HUES6 (cell line): ENCODE measurements around the gene WWOX.

ENCODE experiments used
- H3K27ac ChIP-seq: 2 replicates; pipeline ENCODE4 v1.7.0; 2013; ENCODE audit warnings: low read depth, mild to moderate bottlenecking, low read length, inconsistent platforms
- H3K27me3 ChIP-seq: 2 replicates; pipeline ENCODE4 v1.6.1; 2013; ENCODE audit warnings: low read length; ENCODE audit not compliant: control insufficient read depth, insufficient read depth
- H3K36me3 ChIP-seq: 2 replicates; pipeline ENCODE4 v1.6.1; 2013; ENCODE audit warnings: low read length; ENCODE audit not compliant: control insufficient read depth, insufficient read depth
- H3K4me1 ChIP-seq: 2 replicates; pipeline ENCODE4 v1.6.1; 2013; ENCODE audit warnings: low read length; ENCODE audit not compliant: control insufficient read depth, insufficient read depth
- H3K4me3 ChIP-seq: 2 replicates; pipeline ENCODE4 v1.5.1; 2013; ENCODE audit warnings: low read depth, low read length
- H3K9ac ChIP-seq: one replicate; pipeline ENCODE4 v1.6.1; 2013; ENCODE audit warnings: mild to moderate bottlenecking, low read length
- H3K9me3 ChIP-seq: 2 replicates; pipeline ENCODE4 v1.6.1; 2013; ENCODE audit warnings: low read depth, low read length; ENCODE audit not compliant: control insufficient read depth, insufficient read depth

WWOX gene

DNA sequence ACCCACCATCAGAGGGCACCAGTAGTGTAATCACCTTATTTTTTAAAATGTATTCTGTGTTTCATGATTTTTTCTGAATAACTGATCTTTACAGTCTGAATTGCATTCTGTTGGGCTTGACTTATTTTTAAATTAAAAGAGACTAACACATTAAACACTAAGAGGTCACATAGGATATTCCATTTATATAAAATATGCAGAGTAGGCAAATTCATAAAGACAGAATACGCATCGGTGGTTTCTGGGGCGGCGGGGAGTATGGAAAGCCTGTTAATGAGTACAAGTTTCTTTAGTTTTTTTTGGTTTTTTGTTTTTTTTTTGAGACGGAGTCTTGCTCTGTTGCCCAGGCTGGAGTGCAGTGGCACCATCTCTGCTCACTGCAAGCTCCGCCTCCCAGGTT, 366.3 kb downstream of the WWOX start:
- Histone ChIP-seq H3K9ac (no peak overlapping the region), H3K27me3 (no peaks in the 10 kb centered on the region), H3K4me3 (no peak overlapping the region), H3K4me1 (peaks cover 3% of the 10 kb centered on the region; the same call in 1 of the 2 replicates), H3K36me3 (no peaks in the 10 kb centered on the region), H3K27ac (no peak overlapping the region), H3K9me3 (peaks cover 11% of the 10 kb centered on the region; the same call in 1 of the 2 replicates)

DNA sequence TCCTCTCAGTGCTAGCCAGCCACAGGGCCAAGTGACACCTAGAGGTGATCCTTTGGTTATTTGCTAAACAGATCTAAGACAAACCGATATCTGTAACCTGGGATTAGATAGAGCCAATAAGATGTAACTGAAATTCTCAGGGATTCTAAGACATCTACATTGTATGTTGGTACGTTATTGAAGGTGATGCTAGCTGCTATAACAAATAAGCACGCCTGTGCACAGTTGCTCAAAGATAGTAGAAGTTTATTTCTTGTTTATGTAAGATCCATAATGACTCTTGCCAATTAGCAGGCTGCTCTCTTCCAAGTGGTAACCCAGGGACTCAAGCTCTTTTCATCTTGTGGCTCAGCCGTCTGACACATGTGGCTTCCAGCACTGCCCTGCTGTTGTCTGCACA, 370.3 kb downstream of the WWOX start:
- H3K27ac ChIP-seq: no peak overlapping the region
- no peaks in the 10 kb centered on the region for H3K4me1 ChIP-seq
- no peaks in the 10 kb centered on the region for H3K36me3 ChIP-seq
- no peaks in the 10 kb centered on the region for H3K27me3 ChIP-seq
- no peak overlapping the region for H3K4me3 ChIP-seq
- peaks cover 3% of the 10 kb centered on the region; the same call in 1 of the 2 replicates for H3K9me3 ChIP-seq
- no peak overlapping the region for H3K9ac ChIP-seq

DNA sequence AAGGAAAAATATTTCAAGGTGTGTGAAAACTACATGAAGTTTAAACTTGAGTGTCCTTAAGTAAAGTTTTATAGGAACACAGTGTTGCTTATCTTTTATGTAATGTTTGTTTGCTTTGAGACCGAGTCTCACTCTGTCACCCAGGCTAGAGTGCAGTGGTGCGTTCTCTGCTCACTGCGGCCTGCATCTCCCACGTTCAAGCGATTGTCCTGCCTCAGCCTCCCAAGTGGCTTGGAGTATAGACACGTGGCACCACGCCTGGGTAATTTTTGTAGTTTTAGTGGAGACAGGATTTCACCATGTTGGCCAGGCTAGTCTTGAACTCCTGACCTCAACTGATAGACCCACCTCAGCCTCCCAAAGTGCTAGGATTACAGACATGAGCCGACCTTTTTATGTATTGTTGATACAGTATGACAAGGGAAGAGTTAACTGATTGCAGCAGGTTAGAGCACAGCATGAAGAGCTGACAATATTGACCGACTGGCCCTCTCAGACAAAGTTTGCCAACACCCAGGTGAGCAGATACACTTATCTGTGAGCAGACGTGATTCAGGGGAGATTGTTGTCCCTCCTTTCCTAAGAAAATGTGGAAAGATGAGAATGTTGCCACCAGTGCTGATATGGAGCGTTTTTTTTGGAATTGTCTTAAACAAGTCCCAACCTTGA, 373.7 kb downstream of the WWOX start:
- Histone ChIP-seq H3K9me3 (no peaks in the 10 kb centered on the region), H3K27ac (no peak overlapping the region), H3K36me3 (no peaks in the 10 kb centered on the region), H3K4me1 (peaks cover 7% of the 10 kb centered on the region), H3K9ac (no peak overlapping the region), H3K4me3 (no peak overlapping the region), H3K27me3 (no peaks in the 10 kb centered on the region)

DNA sequence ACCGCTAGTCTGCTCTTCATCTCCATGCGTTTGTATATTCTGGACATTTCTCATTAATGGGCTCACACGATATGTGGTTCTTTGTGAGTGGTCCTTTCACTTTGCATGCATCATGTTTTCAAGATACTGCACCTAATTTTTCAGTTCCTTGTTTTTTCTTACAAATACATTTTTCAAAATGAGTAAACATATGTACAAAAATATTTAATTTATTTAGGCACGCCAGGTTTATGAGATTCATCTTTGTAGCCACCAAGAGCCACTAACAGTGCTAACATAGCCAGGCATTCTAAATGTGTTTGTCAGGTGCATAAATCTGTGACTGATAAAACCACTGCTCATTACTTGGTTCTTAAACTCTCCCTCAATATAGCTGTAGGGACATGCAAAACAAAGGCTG, 375.3 kb downstream of the WWOX start:
- Histone ChIP-seq H3K9me3 (no peaks in the 10 kb centered on the region), H3K4me3 (no peak overlapping the region), H3K9ac (no peak overlapping the region), H3K4me1 (peaks cover 21% of the 10 kb centered on the region), H3K27ac (no peak overlapping the region), H3K27me3 (no peaks in the 10 kb centered on the region), H3K36me3 (no peaks in the 10 kb centered on the region)

DNA sequence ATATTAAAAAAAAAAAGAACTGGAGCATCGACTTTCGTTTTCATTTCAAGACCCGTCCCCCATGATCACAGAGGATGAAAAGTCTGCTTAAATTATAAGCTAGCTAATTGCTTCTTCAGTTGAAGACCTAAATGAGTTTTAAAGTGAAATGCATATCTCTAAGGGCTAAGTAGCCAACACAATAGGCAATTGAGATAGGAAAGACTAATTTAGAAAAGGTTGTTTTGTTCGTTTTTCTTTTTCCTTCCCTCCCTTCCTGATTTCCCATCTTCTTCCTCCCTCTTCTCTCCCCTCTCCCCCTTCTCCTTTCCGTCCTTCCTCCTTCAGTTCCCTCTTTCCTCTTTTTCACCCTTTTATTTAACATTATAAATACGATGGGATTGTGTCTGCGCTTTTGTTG, 377.2 kb downstream of the WWOX start:
- H3K27ac ChIP-seq: no peak overlapping the region
- H3K4me1 ChIP-seq: peaks cover 24% of the 10 kb centered on the region
- H3K4me3 ChIP-seq: no peak overlapping the region
- no peaks in the 10 kb centered on the region for H3K36me3 ChIP-seq
- H3K9me3 ChIP-seq: no peaks in the 10 kb centered on the region
- H3K27me3 ChIP-seq: no peaks in the 10 kb centered on the region
- H3K9ac ChIP-seq: no peak overlapping the region

DNA sequence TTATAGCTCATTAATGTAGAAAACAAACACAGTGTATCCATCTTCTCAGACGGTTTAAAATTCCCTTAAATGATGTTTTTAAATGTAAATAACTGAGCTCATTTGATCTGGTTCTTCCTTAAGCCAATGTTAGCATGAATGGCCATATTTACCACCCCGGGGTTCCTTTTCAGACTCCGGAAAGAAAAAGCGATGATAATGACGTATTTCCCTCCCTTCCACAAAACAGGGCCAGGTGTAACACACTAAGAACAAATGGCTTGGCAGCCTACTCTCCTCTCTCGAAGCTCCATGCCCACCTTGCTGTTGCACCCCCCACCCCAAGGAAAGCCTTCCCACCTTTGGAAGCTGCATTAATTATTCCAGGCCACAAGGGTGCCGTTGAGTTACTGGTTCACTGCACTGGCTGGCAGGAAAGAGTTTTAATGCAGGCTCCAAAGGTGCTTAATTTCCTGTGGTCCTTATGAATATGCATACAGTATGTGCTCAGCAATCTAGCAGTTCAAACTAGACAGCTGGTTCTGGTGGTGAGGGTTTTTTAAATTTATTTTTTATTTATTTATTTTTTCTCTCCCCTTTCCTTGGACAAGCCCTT, 378.9 kb downstream of the WWOX start:
- no peak overlapping the region for H3K4me3 ChIP-seq
- peaks cover 24% of the 10 kb centered on the region for H3K4me1 ChIP-seq

DNA sequence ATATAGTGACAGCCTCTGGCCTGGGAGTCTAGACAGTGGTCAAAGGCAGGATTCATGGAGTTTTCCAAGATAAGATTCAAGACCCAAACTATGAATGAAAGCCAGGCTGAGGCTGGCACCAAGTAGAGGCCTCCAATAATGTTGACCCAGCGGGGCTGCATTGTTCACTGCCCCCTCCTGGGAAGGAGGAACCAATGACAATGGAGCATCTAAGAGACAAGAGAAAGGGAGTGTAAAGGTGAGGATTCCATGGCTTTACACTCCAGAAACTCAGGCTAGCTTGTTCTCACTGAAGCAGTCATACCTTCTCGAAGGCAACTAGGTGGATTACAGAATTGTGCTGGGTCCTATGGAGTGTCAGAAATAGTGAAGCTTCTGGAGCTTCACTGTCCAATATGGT, 380.3 kb downstream of the WWOX start:
- no peaks in the 10 kb centered on the region for H3K36me3 ChIP-seq
- no peak overlapping the region for H3K27ac ChIP-seq
- H3K4me1 ChIP-seq: peaks cover 24% of the 10 kb centered on the region

More for the DNA sequence above, 378.9 kb downstream of the WWOX start:
- Histone ChIP-seq H3K27ac (no peak overlapping the region), H3K27me3 (no peaks in the 10 kb centered on the region), H3K36me3 (no peaks in the 10 kb centered on the region), H3K9me3 (no peaks in the 10 kb centered on the region), H3K9ac (no peak overlapping the region)

DNA sequence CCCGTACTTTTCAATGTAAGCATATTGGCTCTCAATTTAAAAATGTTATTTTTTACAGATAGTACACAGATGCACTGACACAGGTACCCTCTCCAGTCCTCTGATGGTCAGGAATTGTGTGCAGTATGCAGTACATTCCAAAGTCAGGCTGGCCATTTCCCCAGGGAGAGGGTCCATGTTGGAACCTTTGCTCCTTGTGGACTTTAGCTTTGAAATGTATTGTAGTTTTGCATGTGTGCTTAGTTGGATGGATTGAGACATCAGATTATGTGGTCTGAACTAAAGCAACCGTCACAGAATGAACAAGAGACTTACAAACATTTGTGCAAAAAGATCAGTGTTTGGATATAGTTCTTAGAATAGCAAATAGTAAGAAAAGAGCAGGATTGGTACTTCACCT, 381.1 kb downstream of the WWOX start:
- Histone ChIP-seq H3K4me3 (no peak overlapping the region), H3K36me3 (no peaks in the 10 kb centered on the region), H3K27me3 (no peaks in the 10 kb centered on the region), H3K27ac (no peak overlapping the region), H3K9ac (no peak overlapping the region), H3K4me1 (peaks cover 24% of the 10 kb centered on the region), H3K9me3 (no peaks in the 10 kb centered on the region)

More for the DNA sequence above, 380.3 kb downstream of the WWOX start:
- Histone ChIP-seq H3K9ac (no peak overlapping the region), H3K27me3 (no peaks in the 10 kb centered on the region), H3K9me3 (no peaks in the 10 kb centered on the region), H3K4me3 (no peak overlapping the region)

DNA sequence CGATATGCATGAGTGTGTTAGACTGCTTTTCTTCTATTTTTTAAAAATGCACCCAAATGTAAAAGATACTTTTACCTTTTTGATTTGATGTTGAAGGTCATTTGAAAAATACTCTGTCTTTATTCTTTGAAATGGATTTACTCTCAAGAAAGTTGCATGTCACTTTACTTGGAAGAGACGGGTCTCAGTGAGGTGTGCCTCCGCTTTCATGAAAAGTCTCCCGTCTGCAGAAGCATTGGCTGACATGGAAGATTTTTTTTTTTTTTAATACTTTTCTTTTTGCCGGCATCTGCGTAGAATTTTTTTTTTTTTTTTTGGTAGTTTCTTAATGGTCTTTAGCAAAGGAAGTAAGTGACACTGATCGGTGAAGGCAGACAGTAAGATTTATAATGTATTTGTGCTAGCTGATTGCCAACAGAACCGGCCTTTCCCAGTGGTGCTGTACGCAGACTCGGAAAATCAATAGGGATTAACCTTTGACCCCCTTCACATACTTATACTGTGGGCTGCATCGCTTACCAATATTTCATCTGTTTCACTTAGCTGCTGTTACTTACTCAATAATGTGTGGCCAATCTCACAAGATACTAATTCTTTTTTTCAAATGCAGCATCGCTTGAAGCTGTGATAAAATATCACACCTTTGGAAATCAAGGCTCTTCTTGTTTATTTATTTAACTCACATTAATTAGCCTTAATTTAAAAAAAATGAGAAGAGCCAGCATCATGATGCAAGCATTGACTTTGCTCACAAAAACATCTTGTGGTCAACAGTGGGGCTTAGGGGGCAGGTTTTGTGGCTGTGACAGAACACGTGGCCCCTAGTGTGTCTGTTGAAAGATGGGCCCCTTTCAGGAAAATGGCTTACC, 383.9 kb downstream of the WWOX start:
- Histone ChIP-seq H3K4me1 (peaks cover 15% of the 10 kb centered on the region), H3K4me3 (no peak overlapping the region), H3K27me3 (no peaks in the 10 kb centered on the region), H3K36me3 (no peaks in the 10 kb centered on the region), H3K9me3 (no peaks in the 10 kb centered on the region), H3K27ac (no peak overlapping the region), H3K9ac (no peak overlapping the region)

DNA sequence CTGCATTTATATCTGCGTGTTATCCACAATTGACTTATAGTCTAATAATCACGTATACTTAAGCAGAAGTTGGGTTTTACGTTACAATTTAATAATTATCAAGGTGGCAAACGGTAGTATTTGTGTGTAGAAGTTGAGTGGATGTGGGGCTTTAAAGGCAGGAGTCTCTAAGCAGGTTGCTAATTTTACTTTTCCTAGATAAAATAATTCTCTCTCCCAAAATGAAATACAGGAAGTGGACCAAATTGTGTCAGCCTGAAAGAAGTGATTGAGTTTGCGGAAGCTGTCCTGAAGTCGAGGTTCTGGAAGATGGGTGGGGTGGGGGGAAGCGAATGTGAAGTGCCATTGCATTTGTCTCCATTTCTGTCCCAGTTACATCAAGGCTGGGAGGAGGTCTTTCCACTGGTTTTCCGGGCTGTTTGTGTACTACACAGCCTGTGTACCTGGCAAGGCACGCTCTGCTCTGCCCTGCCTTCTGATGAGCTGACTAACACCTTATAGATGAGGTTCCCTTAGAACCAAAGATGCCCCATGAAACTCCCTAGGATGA, 385.1 kb downstream of the WWOX start:
- H3K9ac ChIP-seq: no peak overlapping the region
- peaks cover 5% of the 10 kb centered on the region for H3K4me1 ChIP-seq
- H3K4me3 ChIP-seq: no peak overlapping the region
- H3K27me3 ChIP-seq: no peaks in the 10 kb centered on the region
- no peaks in the 10 kb centered on the region for H3K9me3 ChIP-seq
- H3K36me3 ChIP-seq: no peaks in the 10 kb centered on the region
- H3K27ac ChIP-seq: no peak overlapping the region
